Fibroblast of peridontal ligament (primary cell): ENCODE data around the gene CLASP1.
"Not testable (repeated sequence)": the region's sequence is repeated elsewhere in the genome, so short reads cannot be mapped to it uniquely, and the experiment has no call there.

Experiments
- DNase-seq: peaks from one replicate; pipeline ENCODE4 v3.0.0-alpha.2; 2010; ENCODE audit errors: extremely low read depth

The CLASP1 gene

DNA sequence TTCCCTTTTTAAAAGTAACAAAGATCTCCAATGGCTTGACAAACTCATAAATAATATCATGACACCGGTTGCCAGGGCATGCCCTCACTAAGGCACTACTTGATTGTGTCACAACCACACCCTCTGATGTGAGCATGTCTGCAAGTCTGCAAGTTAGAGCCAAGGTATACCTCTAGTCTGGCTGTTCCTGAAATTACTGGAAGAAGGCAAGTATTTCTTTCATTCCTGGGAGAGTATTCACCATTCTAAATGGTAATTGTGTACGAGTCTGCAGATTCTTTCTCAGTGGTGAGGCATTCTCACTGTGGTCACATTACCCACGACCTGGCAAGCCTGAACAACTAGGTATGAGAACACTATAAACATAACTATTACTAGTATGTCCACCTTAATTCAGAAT, 144.3 kb downstream of the CLASP1 start:
- peak; percentile 67 for DNase-seq

DNA sequence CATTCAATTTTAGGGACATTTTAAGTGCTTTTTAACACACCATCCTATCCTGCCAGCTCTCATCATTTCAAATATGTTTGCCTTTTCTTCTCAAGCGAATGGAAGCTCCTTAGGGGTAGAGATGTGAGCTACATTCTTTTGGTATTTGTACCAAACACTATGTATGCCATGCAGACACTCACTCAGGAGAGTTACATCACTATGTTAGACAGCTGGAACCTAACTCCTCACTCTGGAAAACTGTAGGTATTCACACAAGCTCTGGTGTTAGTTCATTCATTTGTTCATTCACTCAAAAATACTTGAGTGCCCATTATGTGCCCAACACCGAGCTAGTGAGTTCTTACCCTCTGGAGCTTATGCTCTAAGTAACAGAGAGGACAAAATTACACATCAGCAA, 144.9 kb downstream of the CLASP1 start:
- no peak for DNase-seq

DNA sequence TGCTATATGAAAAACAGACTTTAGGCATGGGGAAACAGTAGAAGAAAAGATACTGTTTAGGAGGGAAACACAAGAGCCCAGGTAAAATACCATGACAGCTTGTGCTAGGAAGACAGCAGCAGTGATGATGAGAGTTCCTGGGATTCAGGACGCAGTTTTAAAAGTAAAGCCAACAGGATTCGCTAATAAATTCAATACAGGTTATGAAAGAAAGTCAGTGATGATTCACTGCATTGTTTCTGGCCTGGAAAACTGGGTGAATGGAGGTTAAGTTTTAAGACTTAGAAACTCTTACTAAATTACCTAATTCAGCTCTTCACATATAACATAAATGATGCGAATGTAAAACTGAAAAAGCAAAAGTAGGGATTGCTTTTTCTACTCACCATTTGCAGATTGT, 146.5 kb downstream of the CLASP1 start:
- no peak for DNase-seq

DNA sequence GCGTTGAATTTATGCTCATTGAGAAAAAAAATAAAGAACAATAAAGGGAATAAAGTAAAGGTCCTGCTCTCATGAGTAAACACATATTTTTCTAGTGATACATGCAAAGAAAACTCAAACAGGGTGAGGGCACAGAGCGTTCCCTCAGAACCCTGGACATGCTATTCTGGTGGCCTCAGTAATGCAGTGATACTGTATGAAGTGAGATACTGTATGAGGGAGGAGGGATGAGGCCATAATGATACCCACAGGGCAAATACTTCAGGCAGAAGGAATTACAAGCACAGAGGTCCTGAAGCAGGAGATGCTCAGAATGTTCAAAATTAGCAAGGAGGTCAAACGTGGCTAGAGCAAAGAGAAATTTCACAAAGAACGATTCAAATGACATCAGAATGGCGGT, 147.0 kb downstream of the CLASP1 start:
- peak; percentile 30 for DNase-seq

DNA sequence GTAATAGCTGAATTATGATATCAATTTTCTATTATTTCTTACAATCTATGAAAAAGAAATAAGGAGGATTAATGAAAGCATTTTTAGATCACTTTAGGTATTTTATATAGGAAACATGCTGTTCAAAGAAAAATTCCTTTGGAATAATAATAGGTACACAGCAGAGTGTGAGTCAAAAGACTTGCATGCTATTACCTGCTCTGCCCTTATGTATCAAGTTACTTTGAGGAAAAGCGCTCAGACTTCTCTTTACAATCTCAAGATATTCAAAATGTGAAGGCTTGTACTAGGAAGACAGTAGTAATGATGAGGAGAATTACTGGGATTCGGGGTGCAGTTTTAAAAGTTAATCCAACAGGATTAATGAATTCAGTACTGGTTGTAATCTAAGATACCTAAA, 147.7 kb downstream of the CLASP1 start:
- no peak for DNase-seq

DNA sequence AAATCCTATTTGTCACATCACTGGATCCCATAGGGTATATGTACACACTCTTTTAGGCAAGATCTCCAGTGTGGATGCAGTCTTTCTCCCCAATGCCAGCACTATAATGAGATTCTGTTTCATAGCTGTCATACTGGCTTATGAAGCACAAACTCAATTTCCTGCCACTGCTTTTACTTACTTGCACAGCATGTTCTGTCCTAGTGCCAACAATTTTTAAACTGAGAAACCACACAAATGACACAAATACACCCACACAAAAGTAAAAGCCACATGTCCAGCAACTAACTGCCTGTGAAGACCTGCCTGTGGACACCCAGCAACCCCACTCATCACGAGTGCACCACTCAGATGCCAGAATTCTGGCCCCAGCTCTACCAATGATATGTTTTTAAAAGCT, 148.2 kb downstream of the CLASP1 start:
- peak; percentile 59 for DNase-seq

DNA sequence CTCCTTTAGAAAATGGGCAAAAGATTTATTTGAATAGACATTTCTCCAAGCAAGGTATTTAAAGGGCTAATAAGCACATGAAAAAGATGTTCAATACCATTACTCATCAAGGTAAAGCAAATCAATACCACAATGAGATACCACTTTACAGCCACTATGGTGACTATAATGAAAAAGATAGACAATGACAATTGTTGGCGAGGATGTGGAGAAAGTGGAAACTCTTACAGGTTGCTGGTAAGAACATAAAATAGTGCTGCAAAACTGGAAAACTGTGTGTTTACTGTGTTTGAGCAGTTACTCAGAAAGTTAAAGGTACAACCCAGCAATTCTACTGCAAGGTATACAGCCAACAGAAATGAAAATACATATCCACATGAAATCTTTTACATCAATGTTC, 150.5 kb downstream of the CLASP1 start:
- DNase-seq: no peak

DNA sequence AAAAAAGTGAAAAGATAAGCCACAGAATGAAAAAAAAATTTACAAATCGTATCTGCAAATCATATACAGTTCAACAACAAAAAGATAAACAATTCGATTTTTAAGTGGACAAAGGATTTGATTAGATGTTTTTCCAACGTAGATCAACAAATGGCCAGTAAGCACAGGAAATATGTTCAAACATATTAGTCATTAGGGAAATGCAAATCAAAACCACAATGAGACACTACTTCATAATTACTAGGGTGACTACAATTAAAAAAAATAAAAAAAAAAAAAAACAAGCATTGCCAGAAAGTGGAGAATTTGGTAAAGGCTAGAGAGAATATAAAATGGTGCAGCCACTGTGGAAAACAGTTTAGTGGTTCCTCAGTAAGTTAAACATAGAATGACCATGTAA, 156.9 kb downstream of the CLASP1 start:
- no peak for DNase-seq

DNA sequence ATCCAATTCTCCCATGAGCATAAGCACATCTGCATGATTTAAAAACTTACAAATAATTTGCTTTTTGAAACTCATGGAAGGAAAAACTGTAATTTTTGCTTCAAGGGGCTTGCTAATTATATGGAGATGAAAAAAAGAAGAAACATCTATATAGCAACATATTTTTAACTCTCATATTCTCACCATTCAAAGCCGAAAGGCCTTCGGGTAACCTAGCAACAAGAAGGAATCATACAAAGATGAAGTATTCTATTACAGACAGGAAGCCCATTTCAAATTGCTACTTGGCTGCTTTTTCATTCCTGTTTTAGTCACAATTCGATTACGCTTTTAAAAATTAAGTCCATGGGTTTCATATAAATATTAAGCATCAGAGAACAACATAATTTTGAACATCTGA, 157.7 kb downstream of the CLASP1 start:
- DNase-seq: peak; percentile 66

DNA sequence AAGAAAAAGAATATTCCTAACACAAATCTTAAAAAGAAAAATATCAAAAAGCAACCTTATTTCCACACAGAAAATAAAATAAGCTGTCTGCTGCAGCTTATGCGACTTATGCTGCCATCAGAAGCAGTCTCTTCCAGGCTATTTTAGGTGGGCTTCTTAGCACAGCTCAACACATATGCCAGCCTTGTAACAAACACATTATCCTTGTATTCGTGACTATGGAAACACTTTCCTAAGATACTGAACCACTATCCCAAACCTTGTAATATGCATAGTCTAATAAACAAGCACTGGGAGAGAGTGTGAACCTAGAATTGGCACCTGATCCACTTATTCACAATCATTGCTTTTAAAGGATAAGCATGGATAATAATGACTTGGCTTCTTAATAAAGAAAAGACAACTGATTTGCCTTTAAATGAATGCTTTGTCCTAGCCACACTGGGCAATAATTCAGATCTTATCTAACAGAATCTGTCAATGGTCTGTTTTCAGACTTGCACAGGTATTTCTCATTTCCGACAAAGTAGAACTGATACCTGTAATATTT, 158.6 kb downstream of the CLASP1 start:
- DNase-seq: no peak

DNA sequence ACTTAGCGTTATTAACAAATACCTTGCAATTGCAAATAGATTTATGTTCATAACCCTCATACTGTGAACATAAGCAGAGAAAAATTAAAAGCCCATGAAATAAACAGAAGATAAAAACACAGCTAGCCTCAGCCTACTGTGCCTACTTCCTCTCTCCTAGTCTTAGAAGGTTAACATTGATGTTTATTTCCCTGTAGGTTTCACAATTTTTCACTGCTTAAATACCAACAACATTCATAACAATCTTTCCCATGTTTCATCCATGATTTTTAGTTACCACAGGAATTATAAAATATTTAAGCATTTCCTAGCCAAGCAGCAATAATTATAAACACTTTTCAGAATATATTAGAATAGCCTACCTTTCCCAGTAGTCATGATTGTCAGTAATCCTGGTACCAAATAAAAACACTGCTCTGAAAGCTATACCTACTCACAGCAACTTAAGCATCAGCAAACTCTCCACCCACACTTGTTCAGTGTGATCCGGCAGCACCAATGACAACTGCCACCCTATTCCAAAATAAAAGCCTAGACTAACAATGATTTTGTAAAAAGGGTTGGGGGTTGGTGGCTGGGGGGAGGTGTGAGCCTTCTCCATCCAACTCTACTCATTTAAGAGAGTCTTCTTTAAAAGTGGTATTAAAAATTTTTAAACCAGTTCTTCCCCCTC, 159.2 kb downstream of the CLASP1 start:
- DNase-seq: no peak

DNA sequence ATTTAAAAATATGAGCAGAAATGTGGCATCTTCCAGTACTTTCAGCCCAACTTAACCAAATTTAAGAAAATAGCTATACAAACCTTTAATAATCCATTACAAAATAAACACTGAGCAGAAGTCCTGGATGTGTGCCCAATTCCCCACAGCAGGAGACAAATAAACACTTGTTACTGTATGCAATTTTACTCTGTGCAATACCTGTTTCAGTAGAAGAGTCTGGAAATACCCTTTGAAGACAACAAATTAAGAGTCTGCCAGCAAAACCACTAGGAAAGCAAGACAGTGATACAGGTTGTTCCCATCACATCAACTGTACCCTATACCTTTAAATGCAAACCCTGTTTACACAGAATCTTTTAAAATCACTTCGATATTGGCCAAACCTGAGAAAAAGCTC, 160.0 kb downstream of the CLASP1 start:
- no peak for DNase-seq

DNA sequence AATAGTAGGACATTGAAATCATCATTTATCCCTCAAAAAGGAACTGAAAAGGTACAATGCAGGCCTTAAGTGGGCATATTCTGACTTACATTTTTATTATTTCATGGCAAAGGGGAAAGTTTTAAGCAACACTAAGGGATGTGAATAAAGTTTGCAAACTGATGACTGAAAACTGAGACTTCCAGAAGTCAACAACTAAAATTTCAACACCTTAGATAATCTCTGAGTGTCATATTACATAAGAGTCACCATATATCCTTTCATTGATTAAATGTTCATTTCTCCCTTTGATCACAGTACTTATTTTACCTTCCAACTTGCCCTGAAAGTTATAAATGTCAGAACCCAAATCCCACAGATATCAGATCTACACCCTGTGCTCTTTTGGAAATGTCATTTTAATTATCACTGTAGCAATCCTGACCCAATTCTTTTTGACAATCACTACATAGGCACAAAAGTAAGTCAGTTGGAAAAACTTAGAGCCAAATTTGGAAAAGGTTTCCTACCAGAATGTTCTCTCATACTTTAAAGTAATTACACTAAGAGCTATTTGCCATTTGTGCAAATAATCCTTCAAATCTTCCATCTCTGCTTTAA, 163.0 kb downstream of the CLASP1 start:
- DNase-seq: no peak

DNA sequence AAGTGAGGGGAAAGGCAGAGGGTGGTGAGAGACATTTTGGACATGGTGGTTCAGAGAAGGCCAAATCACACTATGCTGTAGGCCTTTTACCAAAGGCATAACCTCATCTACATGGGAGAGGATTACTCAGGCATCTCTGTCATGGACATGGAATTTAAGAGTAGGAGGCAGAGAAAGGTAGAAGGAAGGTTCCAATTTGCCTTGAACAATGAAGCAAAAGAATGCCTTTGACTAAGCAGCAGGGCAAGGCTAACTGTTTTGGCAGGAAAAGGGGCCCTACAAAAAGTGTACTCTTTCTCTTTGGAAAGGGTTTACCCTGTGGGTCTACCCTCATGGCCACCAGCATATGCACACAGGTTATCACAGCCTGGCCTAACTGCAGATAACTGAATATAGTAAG, 164.2 kb downstream of the CLASP1 start:
- DNase-seq: peak; percentile 35

DNA sequence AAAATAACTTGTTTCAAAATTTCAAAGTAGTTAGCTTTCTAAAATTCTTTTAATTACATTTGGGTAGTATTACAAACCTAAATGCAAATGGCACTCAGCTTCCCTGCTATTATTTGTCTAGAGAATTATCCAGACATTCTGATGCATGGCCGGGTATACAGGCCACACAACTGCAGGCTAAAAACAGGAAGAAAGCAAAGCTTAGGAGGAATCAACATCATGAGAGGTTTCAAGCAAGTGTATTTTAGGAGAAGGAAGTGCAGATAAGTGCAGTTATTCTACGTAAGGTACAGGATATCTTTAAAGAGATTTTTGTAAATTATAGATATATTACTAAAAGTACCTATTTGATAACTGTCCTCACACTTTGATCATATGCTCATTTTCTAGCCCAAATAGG, 165.4 kb downstream of the CLASP1 start:
- DNase-seq: no peak

DNA sequence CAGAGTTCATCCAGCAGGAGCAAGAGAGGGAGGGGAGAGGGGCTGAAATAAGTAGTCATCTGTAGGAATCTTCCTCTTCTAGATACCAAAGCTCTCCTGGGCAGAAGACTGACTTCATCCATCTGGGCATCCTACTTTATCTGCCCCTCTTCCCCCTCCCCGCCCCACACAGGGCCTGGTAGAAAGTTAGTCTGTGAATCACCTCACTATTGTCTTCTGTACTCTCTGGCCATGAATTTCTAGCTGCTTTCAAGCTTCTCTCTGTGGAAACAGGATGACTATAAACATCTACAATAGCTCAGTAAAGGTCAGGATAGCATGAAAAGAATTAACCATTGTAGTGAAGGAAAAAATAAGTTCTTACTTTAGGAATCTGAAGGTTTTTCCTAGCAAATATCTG, 166.2 kb downstream of the CLASP1 start:
- no peak for DNase-seq

DNA sequence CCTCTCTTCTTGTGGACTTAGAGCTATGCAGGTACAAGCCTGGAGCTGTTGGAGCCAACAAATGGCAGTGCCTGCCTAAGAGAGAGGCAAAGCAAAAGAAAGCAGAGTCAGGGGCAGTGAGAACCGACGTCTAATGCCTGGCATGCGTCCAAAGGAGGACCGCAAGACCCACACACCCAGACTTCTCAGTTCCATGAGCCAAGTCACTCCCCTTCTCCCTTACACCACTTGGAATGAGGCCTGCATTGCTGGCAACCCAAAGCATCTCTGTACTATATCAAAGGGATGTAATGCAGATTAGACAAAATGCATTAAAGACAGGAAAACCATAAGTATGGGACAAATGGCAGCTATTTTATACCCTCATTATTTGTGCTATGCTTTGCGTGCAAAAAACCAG, 168.4 kb downstream of the CLASP1 start:
- DNase-seq: peak; percentile 93

DNA sequence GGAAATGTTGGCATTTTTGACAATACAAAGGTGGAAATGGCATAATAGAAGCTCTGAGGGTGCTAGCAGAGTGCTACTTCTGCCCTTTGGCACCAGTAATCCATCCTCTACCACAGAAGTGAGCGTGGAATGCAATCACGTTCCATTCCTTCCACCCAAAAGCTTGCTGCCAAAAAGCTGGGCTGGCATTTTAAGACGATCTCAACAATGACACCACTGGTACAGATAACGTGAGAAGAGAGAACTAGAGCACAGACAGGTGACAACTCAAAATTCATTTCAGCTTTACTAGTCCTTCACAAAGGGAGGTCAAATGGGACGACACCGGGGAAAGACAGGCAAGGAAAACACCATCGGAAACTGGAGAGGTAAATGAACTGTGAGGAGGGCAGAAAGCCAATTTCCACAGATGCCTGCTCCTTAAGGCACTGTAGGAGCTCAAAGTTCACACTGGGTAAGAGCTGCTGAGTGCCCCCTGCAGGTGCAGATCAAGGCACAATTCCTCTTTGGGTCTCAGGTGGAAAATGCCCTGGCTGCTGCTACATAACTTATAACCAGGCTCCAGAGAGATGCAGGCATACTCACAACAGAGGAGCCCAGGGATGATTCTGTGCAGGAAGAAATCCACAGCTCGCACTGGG, 169.3 kb downstream of the CLASP1 start:
- peak; percentile 36 for DNase-seq

DNA sequence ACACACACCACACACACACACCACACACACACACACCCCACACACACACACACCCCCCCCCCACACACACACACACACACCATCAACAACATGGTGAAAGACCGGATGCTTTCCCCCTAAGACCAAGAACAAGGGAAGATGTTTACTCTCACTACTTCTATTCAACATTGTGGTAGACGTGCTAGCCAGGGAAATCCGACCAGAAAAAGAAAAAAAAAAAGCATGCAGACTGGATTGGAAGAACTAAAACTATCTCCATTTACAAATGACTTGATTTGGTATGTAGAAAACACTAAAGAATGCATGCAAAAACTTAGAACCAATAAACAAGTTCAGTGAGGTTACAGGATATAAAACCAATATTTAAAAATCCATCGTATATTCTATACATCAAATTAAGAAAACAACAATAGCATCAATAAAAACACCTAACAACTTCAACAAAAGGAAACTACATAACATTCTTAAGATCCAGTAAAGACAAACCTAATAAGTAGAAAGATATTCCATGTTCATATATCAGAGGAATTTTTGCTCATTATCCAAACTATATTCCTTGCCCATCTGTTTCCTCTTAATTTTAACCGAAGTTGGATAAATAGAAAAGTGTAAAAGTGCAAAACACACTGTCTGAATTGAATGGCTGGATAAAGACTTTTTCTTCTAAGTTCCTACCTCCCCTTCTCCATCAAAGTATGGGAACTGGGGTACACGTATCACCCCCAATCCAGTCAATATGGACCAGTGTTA, 170.1 kb downstream of the CLASP1 start:
- DNase-seq: peak; percentile 67

DNA sequence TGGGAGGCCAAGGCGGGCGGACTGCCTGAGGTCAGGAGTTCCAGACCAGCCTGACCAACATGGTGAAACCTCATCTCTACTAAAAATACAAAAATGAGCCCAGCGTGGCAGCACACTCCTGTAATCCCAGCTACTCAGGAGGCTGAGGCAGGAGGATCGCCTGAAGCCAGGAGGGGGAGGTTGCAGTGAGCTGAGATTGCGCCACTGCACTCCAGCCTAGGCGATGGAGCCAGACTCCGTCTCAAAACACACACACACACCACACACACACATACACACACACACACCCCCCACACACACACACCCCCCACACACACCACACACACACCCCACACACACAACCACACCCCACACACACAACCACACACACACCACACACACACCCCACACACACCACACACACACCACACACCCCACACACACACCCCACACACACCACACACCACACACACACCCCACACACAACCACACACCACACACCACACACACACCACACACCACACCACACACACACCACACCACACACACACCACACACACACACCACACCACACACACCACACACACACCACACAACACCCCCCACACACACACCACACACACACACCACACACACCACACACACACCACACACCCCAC, 170.8 kb downstream of the CLASP1 start:
- DNase-seq: not testable (repeated sequence)

DNA sequence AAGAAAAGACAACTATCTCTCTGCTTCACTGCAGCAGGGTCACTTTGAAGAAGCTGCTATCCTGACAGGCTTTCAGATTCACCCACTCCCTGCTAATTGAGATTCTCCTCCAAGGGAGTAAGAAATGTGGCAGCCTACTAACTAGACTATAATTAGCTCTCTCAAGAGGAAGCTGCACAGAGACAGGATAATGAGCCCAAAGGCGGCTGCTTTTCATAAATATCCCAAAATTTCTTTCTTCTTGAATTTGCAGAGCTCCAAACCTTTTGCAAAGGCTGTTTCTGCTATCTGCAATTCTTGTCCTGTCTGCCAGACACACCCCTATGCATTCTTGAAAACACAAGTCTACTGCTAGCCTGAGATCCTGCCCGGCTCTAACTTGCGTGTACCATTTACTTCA, 172.6 kb downstream of the CLASP1 start:
- no peak for DNase-seq
